ENCODE measurements around the gene PPP3CB. TPM values are rescaled to one million over a fixed set of nuclear protein-coding genes. Genes with fewer than 3 reads are reported as not detected.

The PPP3CB gene
- total and polyA plus RNA-seq, 2 experiments from 2014 or later = 17.9 to 38.5 TPM

DNA sequence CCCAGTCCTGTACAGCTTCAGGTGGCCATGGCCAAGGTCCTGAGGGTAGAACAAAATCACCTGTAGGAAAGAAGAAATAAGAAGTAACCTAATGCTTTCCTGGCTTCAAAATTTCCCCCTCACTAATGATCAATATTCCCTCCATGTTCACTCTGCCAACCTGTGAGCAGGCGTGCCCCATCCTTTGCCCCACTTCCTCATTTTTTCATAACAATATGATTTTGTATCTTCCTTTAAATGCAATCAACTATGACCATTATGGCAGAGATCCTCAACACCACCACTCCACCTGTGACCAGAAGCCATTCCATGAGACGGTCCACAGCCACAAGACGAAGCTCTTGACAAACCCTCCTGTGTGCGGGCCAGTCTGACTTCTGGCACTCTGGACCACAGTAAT is 69.5 kb downstream of the PPP3CB start:
- Histone ChIP-seq H3K4me1 (ENCODE audit: insufficient read depth) (no peaks in the 10 kb centered on the region), H3F3A (replicated peaks; ENCODE audit: low read depth) (no peaks in the 10 kb centered on the region), H3K36me3 (ENCODE audit: insufficient read depth) (peaks cover 7% of the 10 kb centered on the region; the same call in 1 of the 2 replicates), H3K79me2 (replicated peaks; ENCODE audit: insufficient read depth) (no peaks in the 10 kb centered on the region), H3K4me2 (no peak overlapping the region), H3K9me2 (ENCODE audit: insufficient read depth) (no peaks in the 10 kb centered on the region), H3K27me3 (ENCODE audit: insufficient read depth) (no peaks in the 10 kb centered on the region), H2AFZ (no peak overlapping the region), H3K4me3 (no peak overlapping the region), H4K20me1 (replicated peaks; ENCODE audit: insufficient read depth) (no peaks in the 10 kb centered on the region), H3K27ac (ENCODE audit: low read depth) (no peak overlapping the region)
- Mint-ChIP-seq H3K4me1 (no peaks in the 10 kb centered on the region), H3K4me3 (no peak overlapping the region), H3K27me3 (ENCODE audit: insufficient read depth, low read depth, poor library complexity) (no peaks in the 10 kb centered on the region), H3K36me3 (ENCODE audit: low read depth) (peaks cover 9% of the 10 kb centered on the region), H3K9me3 (no peaks in the 10 kb centered on the region), H3K27ac (no peak overlapping the region)
- TF ChIP-seq NANOG (IDR thresholded peaks at IDR 0.05; ENCODE audit: borderline replicate concordance) (no peak), EZH2phosphoT487 (IDR thresholded peaks at IDR 0.05; ENCODE audit: unreplicated experiment) (no peak), ZNF114 (CRISPR knock-in tag; IDR thresholded peaks at IDR 0.05) (no peak), EZH2 (IDR thresholded peaks at IDR 0.05; ENCODE audit: low read depth, unreplicated experiment) (no peak), ZNF331 (CRISPR knock-in tag; IDR thresholded peaks at IDR 0.05; ENCODE audit: low read depth) (no peak), POLR2AphosphoS5 (IDR thresholded peaks at IDR 0.05; ENCODE audit: low read depth) (no peak)
- DNase-seq (ENCODE audit: low spot score) (no peak), ATAC-seq (no peak)

GRCh38 chr10:73424478-73424877 is 71.3 kb downstream of the PPP3CB start:
- H3K27me3 Mint-ChIP-seq (ENCODE audit: insufficient read depth, low read depth, poor library complexity) = no peaks in the 10 kb centered on the region
- no peak overlapping the region for H3K27ac ChIP-seq (ENCODE audit: low read depth)
- no peaks in the 10 kb centered on the region for H3K27me3 ChIP-seq (ENCODE audit: insufficient read depth)
- no peak overlapping the region for H2AFZ ChIP-seq
- peaks cover 9% of the 10 kb centered on the region for H3K36me3 Mint-ChIP-seq (ENCODE audit: low read depth)
- no peaks in the 10 kb centered on the region for H3K9me3 Mint-ChIP-seq
- no peaks in the 10 kb centered on the region for H3F3A ChIP-seq (replicated peaks; ENCODE audit: low read depth)
- H3K4me3 ChIP-seq = no peak overlapping the region
- H3K4me3 Mint-ChIP-seq = no peak overlapping the region
- no peak overlapping the region for H3K4me2 ChIP-seq
- no peaks in the 10 kb centered on the region for H3K4me1 Mint-ChIP-seq
- DNase-seq (ENCODE audit: low spot score) = no peak
- H3K79me2 ChIP-seq (replicated peaks; ENCODE audit: insufficient read depth) = no peaks in the 10 kb centered on the region
- no peaks in the 10 kb centered on the region for H3K4me1 ChIP-seq (ENCODE audit: insufficient read depth)
- H3K9me2 ChIP-seq (ENCODE audit: insufficient read depth) = no peaks in the 10 kb centered on the region
- no peak for ATAC-seq
- no peak overlapping the region for H3K27ac Mint-ChIP-seq
- no peaks in the 10 kb centered on the region for H4K20me1 ChIP-seq (replicated peaks; ENCODE audit: insufficient read depth)
- peaks cover 7% of the 10 kb centered on the region; the same call in 1 of the 2 replicates for H3K36me3 ChIP-seq (ENCODE audit: insufficient read depth)
- TF ChIP-seq, protein P1, sequence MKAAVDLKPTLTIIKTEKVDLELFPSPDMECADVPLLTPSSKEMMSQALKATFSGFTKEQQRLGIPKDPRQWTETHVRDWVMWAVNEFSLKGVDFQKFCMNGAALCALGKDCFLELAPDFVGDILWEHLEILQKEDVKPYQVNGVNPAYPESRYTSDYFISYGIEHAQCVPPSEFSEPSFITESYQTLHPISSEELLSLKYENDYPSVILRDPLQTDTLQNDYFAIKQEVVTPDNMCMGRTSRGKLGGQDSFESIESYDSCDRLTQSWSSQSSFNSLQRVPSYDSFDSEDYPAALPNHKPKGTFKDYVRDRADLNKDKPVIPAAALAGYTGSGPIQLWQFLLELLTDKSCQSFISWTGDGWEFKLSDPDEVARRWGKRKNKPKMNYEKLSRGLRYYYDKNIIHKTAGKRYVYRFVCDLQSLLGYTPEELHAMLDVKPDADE (IDR thresholded peaks at IDR 0.05) = no peak
- TF ChIP-seq JUNB (IDR thresholded peaks at IDR 0.05; ENCODE audit: unreplicated experiment) = no peak
- TF ChIP-seq EZH2 (IDR thresholded peaks at IDR 0.05; ENCODE audit: low read depth, unreplicated experiment) = no peak
- no peak for TF ChIP-seq NANOG (IDR thresholded peaks at IDR 0.05; ENCODE audit: borderline replicate concordance)
- no peak for TF ChIP-seq POLR2AphosphoS5 (IDR thresholded peaks at IDR 0.05; ENCODE audit: low read depth)
- TF ChIP-seq, protein P2, sequence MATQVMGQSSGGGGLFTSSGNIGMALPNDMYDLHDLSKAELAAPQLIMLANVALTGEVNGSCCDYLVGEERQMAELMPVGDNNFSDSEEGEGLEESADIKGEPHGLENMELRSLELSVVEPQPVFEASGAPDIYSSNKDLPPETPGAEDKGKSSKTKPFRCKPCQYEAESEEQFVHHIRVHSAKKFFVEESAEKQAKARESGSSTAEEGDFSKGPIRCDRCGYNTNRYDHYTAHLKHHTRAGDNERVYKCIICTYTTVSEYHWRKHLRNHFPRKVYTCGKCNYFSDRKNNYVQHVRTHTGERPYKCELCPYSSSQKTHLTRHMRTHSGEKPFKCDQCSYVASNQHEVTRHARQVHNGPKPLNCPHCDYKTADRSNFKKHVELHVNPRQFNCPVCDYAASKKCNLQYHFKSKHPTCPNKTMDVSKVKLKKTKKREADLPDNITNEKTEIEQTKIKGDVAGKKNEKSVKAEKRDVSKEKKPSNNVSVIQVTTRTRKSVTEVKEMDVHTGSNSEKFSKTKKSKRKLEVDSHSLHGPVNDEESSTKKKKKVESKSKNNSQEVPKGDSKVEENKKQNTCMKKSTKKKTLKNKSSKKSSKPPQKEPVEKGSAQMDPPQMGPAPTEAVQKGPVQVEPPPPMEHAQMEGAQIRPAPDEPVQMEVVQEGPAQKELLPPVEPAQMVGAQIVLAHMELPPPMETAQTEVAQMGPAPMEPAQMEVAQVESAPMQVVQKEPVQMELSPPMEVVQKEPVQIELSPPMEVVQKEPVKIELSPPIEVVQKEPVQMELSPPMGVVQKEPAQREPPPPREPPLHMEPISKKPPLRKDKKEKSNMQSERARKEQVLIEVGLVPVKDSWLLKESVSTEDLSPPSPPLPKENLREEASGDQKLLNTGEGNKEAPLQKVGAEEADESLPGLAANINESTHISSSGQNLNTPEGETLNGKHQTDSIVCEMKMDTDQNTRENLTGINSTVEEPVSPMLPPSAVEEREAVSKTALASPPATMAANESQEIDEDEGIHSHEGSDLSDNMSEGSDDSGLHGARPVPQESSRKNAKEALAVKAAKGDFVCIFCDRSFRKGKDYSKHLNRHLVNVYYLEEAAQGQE (IDR thresholded peaks at IDR 0.05; ENCODE audit: unreplicated experiment) = no peak
- no peak for TF ChIP-seq ZNF114 (CRISPR knock-in tag; IDR thresholded peaks at IDR 0.05)
- no peak for TF ChIP-seq ZNF331 (CRISPR knock-in tag; IDR thresholded peaks at IDR 0.05; ENCODE audit: low read depth)
- TF ChIP-seq EZH2phosphoT487 (IDR thresholded peaks at IDR 0.05; ENCODE audit: unreplicated experiment) = no peak
- no peak for TF ChIP-seq STAT1 (IDR thresholded peaks at IDR 0.05; ENCODE audit: unreplicated experiment)
- TF ChIP-seq CREB1 (CRISPR knock-in tag; IDR thresholded peaks at IDR 0.05; ENCODE audit: low read depth) = no peak
- TF ChIP-seq, protein P3, sequence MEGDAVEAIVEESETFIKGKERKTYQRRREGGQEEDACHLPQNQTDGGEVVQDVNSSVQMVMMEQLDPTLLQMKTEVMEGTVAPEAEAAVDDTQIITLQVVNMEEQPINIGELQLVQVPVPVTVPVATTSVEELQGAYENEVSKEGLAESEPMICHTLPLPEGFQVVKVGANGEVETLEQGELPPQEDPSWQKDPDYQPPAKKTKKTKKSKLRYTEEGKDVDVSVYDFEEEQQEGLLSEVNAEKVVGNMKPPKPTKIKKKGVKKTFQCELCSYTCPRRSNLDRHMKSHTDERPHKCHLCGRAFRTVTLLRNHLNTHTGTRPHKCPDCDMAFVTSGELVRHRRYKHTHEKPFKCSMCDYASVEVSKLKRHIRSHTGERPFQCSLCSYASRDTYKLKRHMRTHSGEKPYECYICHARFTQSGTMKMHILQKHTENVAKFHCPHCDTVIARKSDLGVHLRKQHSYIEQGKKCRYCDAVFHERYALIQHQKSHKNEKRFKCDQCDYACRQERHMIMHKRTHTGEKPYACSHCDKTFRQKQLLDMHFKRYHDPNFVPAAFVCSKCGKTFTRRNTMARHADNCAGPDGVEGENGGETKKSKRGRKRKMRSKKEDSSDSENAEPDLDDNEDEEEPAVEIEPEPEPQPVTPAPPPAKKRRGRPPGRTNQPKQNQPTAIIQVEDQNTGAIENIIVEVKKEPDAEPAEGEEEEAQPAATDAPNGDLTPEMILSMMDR (conservative IDR thresholded peaks at IDR 0.05; ENCODE audit: low read depth in 2 of 2) = no peak

All from GM23338 (cell line).